Subcutaneous adipose tissue (tissue), 4 donors: ENCODE results near the gene ASPG. TPM values are rescaled to one million over a fixed set of nuclear protein-coding genes. Genes with fewer than 3 reads are reported as not detected.

ENCODE experiments used
- total RNA-seq, 4 donors: library from RNA; depleted of rRNA; stranded (reverse); fragments of >200 nt; gene quantifications; one replicate each; pipeline ENCODE4 v1.1.0, GENCODE V29; 2016
- TF ChIP-seq, protein P1 (sequence below): fragments of 450-650 bp; IDR thresholded peaks from one replicate; pipeline ENCODE4 v1.5.1; 2016; ENCODE audit warnings: low read depth, mild to moderate bottlenecking, control low read depth, antibody characterized with exemption, moderate library complexity

Gene ASPG
- total RNA-seq, 4 donors from 2014 or later, result 1.5 TPM; not detected in 3

DNA sequence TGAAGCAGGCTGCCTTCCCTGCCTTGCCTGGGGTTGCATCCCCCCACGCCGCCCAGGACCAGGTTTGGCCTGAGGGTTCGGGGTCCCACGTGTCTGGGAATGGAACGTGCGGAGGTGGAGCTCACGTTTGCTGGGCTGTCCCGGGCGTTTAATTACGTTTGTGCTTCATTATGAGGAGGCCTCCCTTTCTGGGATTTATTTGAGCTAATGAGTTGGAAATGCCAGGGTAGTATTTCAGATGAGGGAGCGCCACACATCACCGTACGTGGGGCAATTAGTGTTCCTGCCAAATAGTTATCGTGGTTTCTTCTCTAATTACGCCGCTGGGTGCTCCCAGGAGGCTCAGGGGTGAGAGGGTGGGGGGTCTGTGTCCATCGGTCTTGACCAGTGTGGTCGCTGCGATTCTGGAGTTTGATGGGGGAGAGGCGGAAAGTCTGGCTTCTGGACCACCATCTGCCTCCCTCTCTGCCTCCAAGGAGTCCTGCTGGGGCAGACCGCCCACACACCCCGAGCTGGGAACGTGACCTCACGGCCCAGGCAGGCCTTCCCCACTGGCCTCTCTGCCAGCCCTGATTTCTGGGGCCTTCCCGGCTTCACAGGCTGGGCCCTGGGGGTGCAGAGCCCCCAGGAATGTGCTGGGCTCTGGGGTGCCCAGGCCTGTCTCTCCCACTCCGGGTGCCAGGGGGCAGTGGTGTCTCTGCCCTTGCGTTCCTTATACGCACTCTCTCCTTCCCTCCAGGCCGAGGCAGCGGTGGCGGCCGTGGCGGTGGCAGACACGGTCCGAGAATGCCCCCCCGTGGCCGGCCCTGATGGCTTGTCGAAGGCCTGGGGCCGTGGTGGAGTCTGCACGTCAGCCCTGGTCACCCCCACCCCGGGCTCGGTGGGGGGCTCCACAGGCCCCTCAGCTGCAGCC lies 71.8 kb downstream of the ASPG start:
- TF ChIP-seq, protein P1, sequence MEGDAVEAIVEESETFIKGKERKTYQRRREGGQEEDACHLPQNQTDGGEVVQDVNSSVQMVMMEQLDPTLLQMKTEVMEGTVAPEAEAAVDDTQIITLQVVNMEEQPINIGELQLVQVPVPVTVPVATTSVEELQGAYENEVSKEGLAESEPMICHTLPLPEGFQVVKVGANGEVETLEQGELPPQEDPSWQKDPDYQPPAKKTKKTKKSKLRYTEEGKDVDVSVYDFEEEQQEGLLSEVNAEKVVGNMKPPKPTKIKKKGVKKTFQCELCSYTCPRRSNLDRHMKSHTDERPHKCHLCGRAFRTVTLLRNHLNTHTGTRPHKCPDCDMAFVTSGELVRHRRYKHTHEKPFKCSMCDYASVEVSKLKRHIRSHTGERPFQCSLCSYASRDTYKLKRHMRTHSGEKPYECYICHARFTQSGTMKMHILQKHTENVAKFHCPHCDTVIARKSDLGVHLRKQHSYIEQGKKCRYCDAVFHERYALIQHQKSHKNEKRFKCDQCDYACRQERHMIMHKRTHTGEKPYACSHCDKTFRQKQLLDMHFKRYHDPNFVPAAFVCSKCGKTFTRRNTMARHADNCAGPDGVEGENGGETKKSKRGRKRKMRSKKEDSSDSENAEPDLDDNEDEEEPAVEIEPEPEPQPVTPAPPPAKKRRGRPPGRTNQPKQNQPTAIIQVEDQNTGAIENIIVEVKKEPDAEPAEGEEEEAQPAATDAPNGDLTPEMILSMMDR, result no peak

DNA sequence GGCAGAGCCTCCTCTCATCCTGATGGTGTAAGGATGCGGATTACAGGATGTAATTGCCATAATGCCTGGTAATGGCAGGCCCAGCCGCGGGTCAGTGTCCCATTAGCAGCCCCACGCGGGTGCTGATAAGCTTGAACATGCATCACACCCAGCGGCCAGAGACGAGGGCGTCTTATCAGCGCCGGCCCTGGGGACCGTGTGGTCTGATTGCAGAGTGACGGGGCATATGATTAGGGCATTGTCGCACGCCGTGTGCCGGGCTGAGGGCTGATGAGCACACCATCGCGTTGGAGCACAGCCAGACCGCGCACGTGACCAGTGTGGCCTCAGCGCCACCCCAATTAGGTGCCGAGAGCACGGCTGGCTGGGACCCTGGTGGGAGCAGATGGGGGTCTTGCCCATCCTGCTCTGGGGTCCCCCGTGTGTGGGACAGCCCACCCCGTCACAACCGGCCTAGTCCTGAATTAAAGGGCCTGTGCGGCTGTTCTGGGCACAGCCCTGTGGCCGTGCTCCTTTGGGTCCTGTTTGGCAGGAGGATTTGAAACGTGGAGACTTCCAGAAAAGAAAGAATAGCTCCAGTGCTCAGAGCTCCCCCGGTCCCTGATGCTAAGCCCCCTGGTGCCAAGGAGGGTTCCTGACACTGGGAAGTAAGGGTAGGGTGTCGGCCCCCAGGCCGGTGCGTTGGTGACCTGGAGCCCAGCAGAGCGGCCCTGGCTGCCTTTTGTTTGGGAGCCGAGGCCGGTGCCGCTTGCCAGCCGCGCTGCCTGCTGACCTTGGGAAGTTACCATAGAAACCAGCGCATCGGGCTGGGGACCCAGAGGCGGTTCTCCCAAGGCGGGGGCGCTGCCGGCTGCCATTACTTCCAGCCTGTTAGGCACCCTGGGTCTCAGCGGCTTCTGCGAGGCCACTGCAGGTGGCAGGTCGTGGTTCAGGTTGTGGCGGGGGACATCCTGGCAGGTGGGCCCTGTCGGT lies 73.6 kb downstream of the ASPG start:
- TF ChIP-seq, protein P1, result no peak

- TF ChIP-seq, protein P1, result no peak
These were observed 74.5 kb downstream of the ASPG start for GRCh38 chr14:104159990-104160389.

GRCh38 chr14:104161602-104162367 lies 76.3 kb downstream of the ASPG start:
- TF ChIP-seq, protein P1, result no peak

DNA sequence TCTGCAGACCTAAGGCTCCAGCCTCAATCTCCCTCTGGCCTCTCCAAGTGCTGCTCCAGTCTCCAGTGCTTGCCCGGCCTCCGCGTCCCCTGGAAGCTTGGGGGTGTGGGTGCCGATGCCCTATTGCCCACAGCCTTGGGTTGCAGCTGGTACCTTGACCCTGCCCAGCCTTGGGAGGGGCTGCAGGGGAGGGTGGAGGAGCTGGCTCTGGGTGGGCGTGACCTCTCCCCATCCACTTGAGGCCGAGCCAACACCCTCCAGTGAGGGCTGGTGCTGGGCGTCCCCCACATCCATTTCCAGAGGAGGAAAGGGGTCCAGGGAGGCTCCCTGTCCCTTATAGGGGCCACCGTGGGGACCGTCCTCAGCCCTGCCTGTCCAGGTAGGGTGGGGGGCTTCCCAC lies 77.0 kb downstream of the ASPG start:
- TF ChIP-seq, protein P1, result no peak

DNA sequence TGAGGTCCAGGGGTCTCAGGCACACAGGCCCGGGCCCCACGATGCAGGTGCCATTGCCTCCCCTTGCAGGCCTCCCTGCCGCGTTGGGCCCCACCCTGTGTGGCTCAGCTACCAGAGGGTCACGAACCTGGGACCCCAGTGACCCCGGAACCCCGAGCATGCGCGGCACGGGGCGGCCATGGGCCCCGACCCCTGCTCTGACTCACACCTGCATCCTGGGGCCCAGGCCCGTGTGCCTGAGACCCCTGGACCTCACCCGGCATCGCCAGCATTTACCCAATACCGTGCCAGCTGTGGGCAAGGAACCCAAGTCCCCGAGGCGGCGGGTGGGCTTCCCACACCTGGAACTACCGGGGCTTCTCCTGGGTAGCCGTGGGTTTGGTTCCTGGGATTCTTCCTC lies 78.0 kb downstream of the ASPG start:
- TF ChIP-seq, protein P1, result no peak
